AG08396 (cell line): ENCODE data around the gene XYLT1.

Experiments used
- DNase-seq: peaks from one replicate; pipeline ENCODE4 v3.0.0; 2012; ENCODE audit warnings: low spot score, mixed read lengths

Gene XYLT1

GRCh38 chr16:17396762-17397498, 73.8 kb downstream of the XYLT1 start:
- no peak for DNase-seq

DNA sequence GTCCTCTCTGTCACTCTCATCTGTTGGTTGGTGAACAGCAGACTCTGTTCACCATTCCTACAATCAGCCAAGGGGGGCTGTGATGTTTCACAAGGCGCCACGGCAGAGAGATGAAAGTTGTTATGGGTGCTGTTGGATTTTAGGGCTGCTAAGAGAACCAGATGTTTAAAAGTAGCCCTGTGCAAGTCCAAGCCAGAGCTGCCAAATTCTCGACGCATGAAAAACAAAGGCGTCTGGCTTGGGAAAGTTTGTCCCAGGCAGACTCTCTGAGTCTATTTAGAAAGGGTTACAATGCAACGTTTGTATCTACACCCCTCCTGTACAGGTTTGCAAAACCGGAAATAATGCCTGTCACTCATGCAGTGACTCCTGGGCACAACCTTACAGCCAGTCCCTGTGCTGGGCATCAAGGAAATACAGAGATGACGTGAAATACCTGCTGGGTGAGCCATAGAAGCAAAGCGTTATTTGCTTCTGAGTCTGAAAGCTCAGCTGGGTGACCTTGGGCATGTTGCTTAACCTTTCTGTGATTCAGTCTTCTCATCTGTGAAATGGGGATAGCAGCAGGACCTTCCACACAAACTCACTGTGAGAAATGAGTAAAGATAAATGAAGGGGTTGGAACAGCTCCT, 74.8 kb downstream of the XYLT1 start:
- DNase-seq = no peak

DNA sequence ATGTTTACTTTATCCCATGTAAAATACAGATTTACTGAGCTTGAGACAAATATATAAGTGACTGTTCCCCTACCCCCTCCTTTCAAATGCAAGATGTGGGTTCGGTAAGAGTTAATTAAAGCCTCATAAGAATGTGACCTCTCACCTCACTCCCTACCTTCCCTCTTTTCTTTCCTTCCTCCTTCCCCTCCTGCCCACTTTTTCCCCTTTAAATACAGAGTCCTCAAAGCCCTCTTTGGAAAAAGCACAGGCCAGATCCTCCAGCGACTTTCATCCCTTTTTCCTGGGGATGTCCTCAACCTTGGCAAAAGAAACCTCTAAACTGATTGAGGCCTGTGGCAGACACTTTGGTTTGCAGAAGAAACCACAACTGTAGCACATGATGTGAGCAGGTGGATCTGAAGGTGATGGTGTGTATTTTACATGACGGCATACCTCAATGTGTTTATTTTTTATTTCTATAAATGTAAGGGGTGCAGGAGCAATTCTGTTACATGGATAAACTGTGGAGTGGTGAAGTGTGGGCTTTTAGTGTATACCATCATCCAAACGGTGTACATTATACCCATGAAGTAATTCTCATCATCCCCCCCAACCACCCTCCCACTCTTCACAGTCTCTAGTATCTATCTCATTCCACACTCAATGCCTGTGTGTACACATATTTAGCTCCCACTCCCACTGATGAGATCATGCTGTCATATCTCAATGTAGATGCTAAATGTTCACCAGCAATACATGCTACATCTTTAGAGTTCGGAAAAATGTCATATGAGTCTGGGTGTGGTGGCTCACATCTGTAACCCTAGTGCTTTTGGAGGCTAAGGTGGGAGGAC, 77.7 kb downstream of the XYLT1 start:
- DNase-seq = no peak

DNA sequence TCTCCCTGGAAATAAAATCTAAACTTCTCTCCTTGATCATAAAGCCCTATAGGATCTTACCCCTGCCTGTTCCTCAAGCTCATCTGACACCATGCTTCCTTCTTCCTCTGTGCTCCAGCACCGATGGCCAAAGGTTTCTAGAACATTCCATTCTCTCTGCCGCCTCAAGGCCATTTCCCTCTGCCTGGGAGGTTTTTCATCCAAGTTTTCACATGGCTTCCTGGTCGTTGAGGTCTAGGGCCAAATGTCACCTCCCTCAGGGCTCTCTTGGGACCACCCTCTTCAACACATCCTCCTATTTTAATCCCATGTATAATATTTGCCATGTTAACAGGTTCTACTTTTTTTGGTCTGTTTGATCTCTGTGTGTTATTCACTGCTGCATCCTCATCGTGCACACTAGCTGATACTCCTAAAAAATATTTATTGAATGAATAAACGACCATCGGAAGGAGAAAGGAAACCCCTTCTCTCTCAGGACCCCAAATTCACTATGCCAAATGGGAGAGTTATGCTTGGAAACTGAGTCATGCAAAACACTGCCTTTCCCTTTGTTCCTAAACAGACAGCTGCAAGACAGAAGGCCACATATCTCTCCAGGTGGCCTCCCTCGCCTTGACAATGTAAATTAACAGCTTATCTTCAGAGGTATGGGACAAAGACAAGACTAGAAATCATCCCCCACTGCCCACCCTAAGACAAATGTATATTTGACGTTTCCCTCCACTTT, 78.5 kb downstream of the XYLT1 start:
- DNase-seq = no peak

- no peak for DNase-seq
Observed at GRCh38 chr16:17391715-17392114, 79.0 kb downstream of the XYLT1 start.

- DNase-seq = peak; percentile 29
Observed at GRCh38 chr16:17389384-17389783, 81.4 kb downstream of the XYLT1 start.

DNA sequence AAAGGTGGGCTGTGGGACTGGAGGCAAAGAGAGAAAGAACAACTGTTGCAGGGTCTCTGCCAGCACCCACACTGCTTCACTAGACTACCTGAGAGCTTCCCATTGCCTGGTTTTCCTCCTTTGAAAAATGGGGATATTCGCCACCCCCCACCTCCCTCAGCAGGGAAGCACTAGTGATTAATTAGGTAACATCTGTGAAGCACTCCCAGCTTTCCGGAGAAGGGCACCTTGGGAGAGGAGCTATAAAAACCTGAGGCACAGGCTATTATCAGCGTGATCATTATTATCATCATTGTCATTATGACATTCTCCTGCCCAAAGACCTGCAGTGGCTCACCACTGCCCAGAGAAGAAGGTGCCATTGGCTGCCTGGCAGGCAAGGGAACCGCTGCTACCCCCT, 83.5 kb downstream of the XYLT1 start:
- DNase-seq = no peak

DNA sequence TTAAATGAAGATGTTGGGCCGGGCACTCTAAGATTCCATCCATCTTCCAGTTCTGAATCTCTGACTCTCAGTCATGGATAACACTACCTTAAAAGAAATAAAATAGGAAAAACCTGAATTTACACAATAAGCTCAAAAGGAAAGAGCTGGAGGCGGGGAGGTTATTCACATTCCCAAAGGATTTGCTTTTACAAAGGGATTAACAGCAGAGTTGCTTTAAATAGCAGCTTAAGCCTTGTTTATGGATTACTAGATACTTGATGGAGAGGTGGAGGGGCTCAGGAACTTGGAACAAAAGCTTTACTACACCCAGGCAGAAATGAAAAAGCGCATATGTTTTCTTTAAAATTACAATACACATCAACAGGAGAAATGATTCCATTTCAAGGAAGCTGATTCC, 84.5 kb downstream of the XYLT1 start:
- DNase-seq = no peak

GRCh38 chr16:17384471-17384870, 86.3 kb downstream of the XYLT1 start:
- no peak for DNase-seq

DNA sequence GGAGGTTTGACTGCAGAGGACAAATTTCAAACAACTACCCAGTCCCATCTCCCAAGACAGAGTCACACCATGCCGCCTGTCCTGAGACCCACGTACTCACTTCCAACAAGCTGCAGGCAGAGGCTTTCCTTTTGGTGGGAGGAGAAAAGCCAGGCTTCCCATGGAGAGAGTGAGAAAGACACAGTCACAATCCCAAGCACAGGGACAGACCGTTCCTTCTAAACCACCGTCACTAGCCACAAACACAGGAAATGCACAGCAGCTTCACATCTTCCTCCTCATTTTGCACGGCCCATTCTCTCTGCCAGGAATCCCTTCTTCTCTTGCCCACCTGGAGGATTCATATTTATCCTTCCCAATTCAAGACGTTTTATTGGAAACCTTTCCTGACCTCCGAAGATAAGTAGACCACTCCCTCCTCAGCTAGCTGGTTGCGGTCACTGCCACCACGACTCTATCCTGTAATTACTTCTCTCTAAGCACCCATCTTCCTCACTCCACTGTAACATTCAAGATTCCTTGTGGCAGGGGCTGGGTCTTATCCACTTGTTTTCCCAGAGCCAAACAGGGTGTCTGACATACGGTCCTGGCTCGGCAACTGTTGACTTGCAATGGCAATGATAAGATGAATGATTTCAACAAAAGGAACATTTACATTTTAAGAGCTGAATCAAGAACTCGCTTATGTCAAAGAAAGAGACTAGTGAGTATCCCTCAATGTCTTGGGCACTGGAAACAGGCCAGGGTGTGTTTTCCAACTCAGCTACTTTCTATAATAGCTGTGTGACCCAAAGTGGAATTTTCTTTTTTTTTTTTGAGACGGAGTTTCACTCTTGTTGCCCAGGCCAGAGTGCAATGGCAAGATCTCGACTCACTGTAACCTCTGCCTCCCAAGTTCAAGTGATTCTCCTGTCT, 87.6 kb downstream of the XYLT1 start:
- DNase-seq = no peak

GRCh38 chr16:17382514-17382913, 88.2 kb downstream of the XYLT1 start:
- no peak for DNase-seq

DNA sequence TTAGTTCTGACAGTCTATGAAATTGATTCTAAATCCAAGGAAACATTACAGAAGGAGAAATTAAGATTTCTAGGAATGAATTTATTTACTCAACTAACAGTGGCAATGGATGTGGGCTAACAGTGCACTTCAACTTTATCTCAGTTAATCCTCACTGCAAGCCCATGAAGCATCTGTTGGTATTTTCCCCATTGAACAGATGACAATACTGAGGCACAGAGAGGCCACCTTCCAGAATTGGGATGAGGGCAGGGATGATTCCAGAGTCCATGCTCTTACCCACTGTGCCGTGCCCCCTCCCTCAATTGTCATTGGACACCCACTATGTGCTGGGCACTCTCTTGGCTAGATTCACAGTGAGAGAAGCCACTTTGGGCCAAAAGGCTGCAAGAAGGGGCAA, 89.0 kb downstream of the XYLT1 start:
- no peak for DNase-seq

- no peak for DNase-seq
Observed at GRCh38 chr16:17380613-17381012, 90.1 kb downstream of the XYLT1 start.

DNA sequence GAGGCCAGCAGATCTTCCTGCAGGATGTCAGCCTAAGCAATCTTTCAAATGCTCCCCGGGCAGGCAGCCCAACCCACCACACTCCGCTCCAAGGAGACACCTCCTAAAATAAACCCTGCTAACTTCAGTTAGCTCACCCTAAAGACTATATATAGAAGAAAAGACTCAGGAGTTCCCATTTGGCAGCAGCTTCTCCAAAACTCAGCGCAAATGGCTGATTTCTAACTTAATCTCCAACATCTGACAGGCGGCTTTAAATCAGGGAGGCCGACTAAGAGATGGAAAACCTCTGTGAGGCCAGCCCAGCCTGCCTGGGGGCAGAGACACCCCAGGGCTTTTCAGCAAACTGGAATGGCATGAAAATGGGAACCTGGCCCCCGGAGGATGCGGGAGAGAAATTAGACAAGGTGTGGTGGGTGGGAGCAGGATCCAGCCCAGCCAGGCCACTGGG, 91.6 kb downstream of the XYLT1 start:
- DNase-seq = no peak

- DNase-seq = no peak
Observed at GRCh38 chr16:17377360-17378324, 93.1 kb downstream of the XYLT1 start.

GRCh38 chr16:17375461-17376304, 95.1 kb downstream of the XYLT1 start:
- DNase-seq = no peak

DNA sequence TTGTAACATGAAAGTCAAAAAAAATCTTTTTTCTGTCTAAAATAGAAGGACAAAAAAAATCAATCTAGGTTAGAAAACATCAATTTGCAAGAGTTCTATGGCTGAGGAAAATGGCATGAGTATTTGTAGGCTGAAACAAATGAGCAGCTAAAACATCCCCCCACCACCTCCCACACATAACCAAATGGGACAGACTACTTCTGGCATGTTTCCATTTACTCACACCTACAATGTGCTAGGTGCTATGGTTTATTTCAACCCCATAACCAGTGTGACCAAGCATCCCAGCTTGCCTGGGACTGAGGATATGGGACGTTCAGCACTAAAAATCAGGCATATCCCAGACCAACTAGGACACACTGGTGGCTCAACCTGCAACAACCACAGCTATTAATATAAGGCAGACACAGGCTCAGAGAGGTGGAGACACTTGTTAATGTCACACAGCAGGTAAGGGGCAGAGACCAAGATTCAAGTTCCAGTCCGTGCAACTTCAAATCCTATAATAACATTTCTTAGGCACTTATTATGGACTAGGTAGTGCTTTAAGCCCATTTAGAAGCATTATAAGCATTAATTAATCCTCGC, 96.0 kb downstream of the XYLT1 start:
- no peak for DNase-seq

- no peak for DNase-seq
Observed at GRCh38 chr16:17373533-17373932, 97.2 kb downstream of the XYLT1 start.

- DNase-seq = no peak
Observed at GRCh38 chr16:17372386-17372785, 98.4 kb downstream of the XYLT1 start.
